ENCODE data around the gene RABAC1. TPM values are rescaled to one million over a fixed set of nuclear protein-coding genes. Genes with fewer than 3 reads are reported as not detected.

Gene RABAC1
- total and polyA plus RNA-seq, 2 of the 8 experiments (the other 6 are each of a cell fraction or from before 2014, with no cell fraction given): 124 to 439 TPM

GRCh38 chr19:42005504-42005903 lies 46.4 kb upstream of the RABAC1 start (continued):
- no peak for TF ChIP-seq CHD7 (IDR thresholded peaks at IDR 0.05; ENCODE audit: insufficient replicate concordance, low read length)

Measured in H1 (cell line).